Right lobe of liver (tissue), 6 donors: Measurements from ENCODE around the gene SFT2D3. TPM values are rescaled to one million over a fixed set of nuclear protein-coding genes. Genes with fewer than 3 reads are reported as not detected.
A peak's percentile ranks its signal among the peaks of the same experiment; 100 is the strongest.

Source experiments
- ATAC-seq, 4 donors: fragments of 200-7000 bp; cut with Tn5 transposase; one replicate each; pipeline ENCODE4 v1.9.1; 2020; ENCODE audit warnings: mild to moderate bottlenecking in 4 of 4, moderate library complexity in 4 of 4
- DNase-seq, 3 donors: peaks; one replicate each; pipeline ENCODE4 v3.0.0-alpha.2; 2020
- H3K27ac ChIP-seq, 3 donors: fragments of 200-600 bp; one replicate each; pipeline ENCODE4 v1.8.0; 2022
- H3K27me3 ChIP-seq, 2 donors: fragments of 200-600 bp; one replicate each; pipeline ENCODE4 v1.8.0; 2022
- H3K36me3 ChIP-seq, 4 donors: fragments of 200-600 bp; sonication (generic) in 1 of 4; one replicate each; pipeline versions ENCODE4 v1.5.1 to v1.8.0; 2017 to 2022; ENCODE audit warnings: control low read depth in 1 of 4
- H3K4me1 ChIP-seq, 4 donors: fragments of 200-600 bp; sonication (generic) in 1 of 4; one replicate each; pipeline versions ENCODE4 v1.5.1 to v1.8.0; 2017 to 2022; ENCODE audit warnings: control low read depth in 1 of 4
- H3K4me3 ChIP-seq, 3 donors: fragments of 200-600 bp; one replicate each; pipeline ENCODE4 v1.8.0; 2022
- H3K9me3 ChIP-seq, 4 donors: fragments of 200-600 bp; sonication (generic) in 1 of 4; one replicate each; pipeline versions ENCODE4 v1.5.1 to v1.8.0; 2017 to 2022; ENCODE audit warnings: control low read depth in 1 of 4
- CTCF ChIP-seq, 4 donors: fragments of 200-600 bp in 3 of 4; fragments of 450-650 bp in 1 of 4; IDR thresholded peaks; one replicate each; pipeline versions ENCODE4 v1.5.1 to v1.8.0; 2016 to 2022; ENCODE audit warnings: antibody characterized with exemption in 4 of 4, mild to moderate bottlenecking in 2 of 4
- POLR2A ChIP-seq: fragments of 450-650 bp; IDR thresholded peaks from one replicate; pipeline ENCODE4 v1.6.1; 2017; ENCODE audit warnings: antibody characterized with exemption, mild to moderate bottlenecking
- WGBS: methylation state at CpG from one replicate; pipeline ENCODE4 v1.1.6; 2018; ENCODE audit warnings: low coverage, low lambda C conversion rate; ENCODE audit not compliant: insufficient coverage; ENCODE audit errors: missing lambda C conversion rate; 5-methylcytosine and 5-hydroxymethylcytosine counted together
- intact Hi-C, 2 donors: fragments of 100-400 bp; cut with DNase I; formaldehyde crosslinking; loops; one replicate each; pipeline versions ENCODE4 v1.11.2 to v1.14.1; 2022
- total RNA-seq, 6 experiments: library from RNA; depleted of rRNA in 2 of 6; stranded (reverse); fragments of >200 nt in 2 of 6; fragmentation: NEBNext Ultra II Directional in 3 of 6; extraction: Animal tissue kit (Norgen Biotek cat#: 25700) in 3 of 6; gene quantifications; one replicate each; pipeline versions ENCODE4 v1.1.0 to v1.2.4, GENCODE V29; 2016 to 2023
- donor health status: DM: no; HTN: yes; CAD: no.
- donor health status: DM: no; HTN: no; CAD: no.
- donor health status: DM: no; HTN: no; CAD: no.
- donor health status: DM: no; HTN: yes; CAD: no.
- donor health status: DM: no; HTN: yes; CAD: no.

The SFT2D3 gene
- total RNA-seq, 6 experiments from 2014 or later, result 1.6 to 4.7 (median 3.4) TPM

GRCh38 chr2:127675331-127676261, 25.7 kb upstream of the SFT2D3 start, which contains the start of gene LIMS2:
Gene LIMS2, minus strand, starts transcription at chr2:127675530. Its CDS starts 506 bp downstream, at chr2:127675024.
- Histone ChIP-seq H3K4me1 (peaks cover 0 to 6% (median 0%) of the 10 kb centered on the region in 4 donors), H3K36me3 (no peaks in the 10 kb centered on the region), H3K9me3 (no peaks in the 10 kb centered on the region), H3K27me3 (no peaks in the 10 kb centered on the region), H3K4me3 (peak within 1 kb of the TSS; percentile 69 to 79 (median 70)), H3K27ac (peak within 1 kb of the TSS; percentile 34 to 70 (median 47))
- 5% methylated on average over 23 of the region's 56 CpGs for WGBS
- TF ChIP-seq POLR2A (no peak), CTCF (IDR thresholded peaks at IDR 0.05) (peak in 3 of 4 donors; percentile 25 to 44 (median 35))
- peak; percentile 82 to 86 (median 82) for ATAC-seq
- DNase-seq, result peak in 1 of 3 donors; percentile 71
- intact Hi-C loops, result no loop called here

GRCh38 chr2:127676906-127677305, 24.4 kb upstream of the SFT2D3 start:
- 80% methylated on average over 2 of the region's 2 CpGs for WGBS
- intact Hi-C loops, result no loop called here
- no peak for TF ChIP-seq POLR2A
- TF ChIP-seq CTCF (IDR thresholded peaks at IDR 0.05), result no peak
- no peaks in the 10 kb centered on the region for H3K9me3 ChIP-seq
- DNase-seq, result no peak
- no peaks in the 10 kb centered on the region for H3K27me3 ChIP-seq
- peaks cover 0 to 6% (median 0%) of the 10 kb centered on the region in 4 donors for H3K4me1 ChIP-seq
- H3K4me3 ChIP-seq, result no peak overlapping the region
- no peak for ATAC-seq
- H3K27ac ChIP-seq, result no peak overlapping the region
- H3K36me3 ChIP-seq, result no peaks in the 10 kb centered on the region

- no peaks in the 10 kb centered on the region for H3K36me3 ChIP-seq
- no peak overlapping the region for H3K27ac ChIP-seq
- no peaks in the 10 kb centered on the region for H3K9me3 ChIP-seq
- no peaks in the 10 kb centered on the region for H3K27me3 ChIP-seq
- DNase-seq, result no peak
- no peak for ATAC-seq
- no peak overlapping the region for H3K4me3 ChIP-seq
- H3K4me1 ChIP-seq, result peaks cover 0 to 6% (median 0%) of the 10 kb centered on the region in 4 donors
- 68% methylated on average over 6 of the region's 10 CpGs for WGBS
- TF ChIP-seq POLR2A (no peak), CTCF (IDR thresholded peaks at IDR 0.05) (no peak)
- intact Hi-C loops, result no loop called here
These were observed 22.8 kb upstream of the SFT2D3 start for GRCh38 chr2:127678531-127678930.

GRCh38 chr2:127678991-127679390, 22.3 kb upstream of the SFT2D3 start:
- no CpG with 5 or more reads among the region's 6 CpGs for WGBS
- ATAC-seq, result no peak

More at GRCh38 chr2:127678991-127679390, 22.3 kb upstream of the SFT2D3 start:
- Histone ChIP-seq H3K36me3 (no peaks in the 10 kb centered on the region), H3K4me1 (peaks cover 0 to 6% (median 0%) of the 10 kb centered on the region in 4 donors), H3K9me3 (no peaks in the 10 kb centered on the region), H3K27ac (no peak overlapping the region), H3K4me3 (no peak overlapping the region), H3K27me3 (no peaks in the 10 kb centered on the region)
- intact Hi-C loops, result no loop called here
- no peak for TF ChIP-seq POLR2A
- no peak for DNase-seq
